Osteoblast (primary cell): ENCODE measurements around the gene AGBL4. TPM values are rescaled to one million over a fixed set of nuclear protein-coding genes. Genes with fewer than 3 reads are reported as not detected.

Experiments
- DNase-seq: peaks from one replicate; pipeline ENCODE4 v3.0.0; 2011; ENCODE audit warnings: low spot score, mixed read lengths; ENCODE audit not compliant: insufficient read length; ENCODE audit errors: missing footprints
- H2AFZ ChIP-seq: 2 replicates; pipeline ENCODE4 v1.6.0; 2011; ENCODE audit warnings: mild to moderate bottlenecking, low read length
- H3K27ac ChIP-seq: 2 replicates; pipeline ENCODE4 v1.5.1; 2011; ENCODE audit warnings: mild to moderate bottlenecking, low read depth, low read length, moderate library complexity
- H3K27me3 ChIP-seq: 2 replicates; pipeline ENCODE4 v1.6.0; 2012; ENCODE audit warnings: mild to moderate bottlenecking, control low read depth, inconsistent platforms, low read length, moderate library complexity; ENCODE audit not compliant: insufficient read depth
- H3K36me3 ChIP-seq: 2 replicates; pipeline ENCODE4 v1.5.1; 2011; ENCODE audit warnings: mild to moderate bottlenecking, low read length, control low read depth, moderate library complexity; ENCODE audit not compliant: insufficient read depth
- H3K4me1 ChIP-seq: 2 replicates; pipeline ENCODE4 v1.5.1; 2011; ENCODE audit warnings: mild to moderate bottlenecking, low read length, control low read depth, moderate library complexity; ENCODE audit not compliant: insufficient read depth
- H3K4me2 ChIP-seq: 2 replicates; pipeline ENCODE4 v1.6.0; 2011; ENCODE audit warnings: mild to moderate bottlenecking, low read length; ENCODE audit not compliant: insufficient read depth
- H3K4me3 ChIP-seq: fragments of 200-600 bp; sonication (generic); 3 replicates; pipeline ENCODE4 v1.5.1; 2012; ENCODE audit warnings: mild to moderate bottlenecking, low read length, inconsistent platforms; ENCODE audit not compliant: insufficient read depth
- H3K79me2 ChIP-seq: 2 replicates; pipeline ENCODE4 v1.6.0; 2012; ENCODE audit warnings: mild to moderate bottlenecking, low read length, control low read depth, inconsistent platforms; ENCODE audit not compliant: insufficient read depth
- H3K9me3 ChIP-seq: 2 replicates; pipeline ENCODE4 v1.5.1; 2011; ENCODE audit warnings: low read depth, low read length, control low read depth
- H4K20me1 ChIP-seq: 2 replicates; pipeline ENCODE4 v1.6.0; 2012; ENCODE audit warnings: mild to moderate bottlenecking, low read length, control low read depth; ENCODE audit not compliant: insufficient read depth
- total RNA-seq: library from RNA; depleted of rRNA; stranded (reverse); fragments of >200 nt; gene quantifications from 2 replicates; pipeline ENCODE4 v1.2.3, GENCODE V29; 2012
- TF ChIP-seq, protein P1 (sequence below): IDR thresholded peaks from 2 replicates; pipeline ENCODE4 v1.5.1; 2011; ENCODE audit warnings: mild to moderate bottlenecking, low read depth, low read length, moderate library complexity; ENCODE audit errors: extremely low read depth

Gene AGBL4
- total RNA-seq, 1 donor: not detected

DNA sequence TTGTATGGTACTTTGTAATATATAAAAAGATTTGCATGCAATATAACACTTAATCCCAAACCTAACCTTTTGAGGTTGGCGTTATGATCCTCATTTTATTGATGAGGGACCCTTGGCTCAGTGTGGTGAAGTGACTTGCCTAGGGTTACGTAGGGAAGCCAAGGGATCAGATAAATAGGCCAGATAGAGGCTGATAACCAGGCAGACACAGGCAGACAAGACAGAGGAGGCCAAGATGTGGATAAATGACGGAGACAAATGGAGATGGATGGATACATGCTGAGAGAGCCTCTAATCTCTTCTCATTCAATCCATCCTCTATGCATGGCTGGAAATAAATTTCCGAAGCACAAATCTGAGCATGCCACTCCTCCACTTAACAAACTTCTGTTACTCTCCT lies 1414.9 kb downstream of the AGBL4 start:
- Histone ChIP-seq H3K4me3 (no peak overlapping the region), H3K79me2 (no peaks in the 10 kb centered on the region), H3K9me3 (no peaks in the 10 kb centered on the region), H3K4me2 (no peak overlapping the region), H3K4me1 (no peaks in the 10 kb centered on the region), H2AFZ (no peak overlapping the region), H3K27me3 (no peaks in the 10 kb centered on the region), H3K27ac (no peak overlapping the region), H3K36me3 (no peaks in the 10 kb centered on the region), H4K20me1 (no peaks in the 10 kb centered on the region)
- no peak for DNase-seq
- TF ChIP-seq, protein P1, sequence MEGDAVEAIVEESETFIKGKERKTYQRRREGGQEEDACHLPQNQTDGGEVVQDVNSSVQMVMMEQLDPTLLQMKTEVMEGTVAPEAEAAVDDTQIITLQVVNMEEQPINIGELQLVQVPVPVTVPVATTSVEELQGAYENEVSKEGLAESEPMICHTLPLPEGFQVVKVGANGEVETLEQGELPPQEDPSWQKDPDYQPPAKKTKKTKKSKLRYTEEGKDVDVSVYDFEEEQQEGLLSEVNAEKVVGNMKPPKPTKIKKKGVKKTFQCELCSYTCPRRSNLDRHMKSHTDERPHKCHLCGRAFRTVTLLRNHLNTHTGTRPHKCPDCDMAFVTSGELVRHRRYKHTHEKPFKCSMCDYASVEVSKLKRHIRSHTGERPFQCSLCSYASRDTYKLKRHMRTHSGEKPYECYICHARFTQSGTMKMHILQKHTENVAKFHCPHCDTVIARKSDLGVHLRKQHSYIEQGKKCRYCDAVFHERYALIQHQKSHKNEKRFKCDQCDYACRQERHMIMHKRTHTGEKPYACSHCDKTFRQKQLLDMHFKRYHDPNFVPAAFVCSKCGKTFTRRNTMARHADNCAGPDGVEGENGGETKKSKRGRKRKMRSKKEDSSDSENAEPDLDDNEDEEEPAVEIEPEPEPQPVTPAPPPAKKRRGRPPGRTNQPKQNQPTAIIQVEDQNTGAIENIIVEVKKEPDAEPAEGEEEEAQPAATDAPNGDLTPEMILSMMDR: no peak

DNA sequence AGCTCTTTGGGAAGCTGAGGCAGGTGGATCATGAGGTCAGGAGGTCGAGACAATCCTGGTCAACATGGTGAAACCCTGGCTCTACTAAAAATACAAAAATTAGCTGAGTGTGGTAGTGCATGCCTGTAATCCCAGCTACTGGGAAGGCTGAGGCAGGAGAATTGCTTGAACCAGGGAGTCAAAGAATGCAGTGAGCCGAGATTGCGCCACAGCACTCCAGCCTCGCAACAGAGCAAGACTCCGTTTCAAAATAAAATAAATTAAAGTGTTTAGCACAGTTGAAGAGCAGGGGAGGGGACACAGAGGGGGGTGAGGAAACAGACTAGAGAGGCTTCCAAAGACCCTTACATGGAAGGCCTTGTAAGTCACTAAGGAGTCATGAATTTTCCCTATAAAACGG lies 1420.5 kb downstream of the AGBL4 start:
- no peaks in the 10 kb centered on the region for H3K27me3 ChIP-seq
- TF ChIP-seq, protein P1: no peak

DNA sequence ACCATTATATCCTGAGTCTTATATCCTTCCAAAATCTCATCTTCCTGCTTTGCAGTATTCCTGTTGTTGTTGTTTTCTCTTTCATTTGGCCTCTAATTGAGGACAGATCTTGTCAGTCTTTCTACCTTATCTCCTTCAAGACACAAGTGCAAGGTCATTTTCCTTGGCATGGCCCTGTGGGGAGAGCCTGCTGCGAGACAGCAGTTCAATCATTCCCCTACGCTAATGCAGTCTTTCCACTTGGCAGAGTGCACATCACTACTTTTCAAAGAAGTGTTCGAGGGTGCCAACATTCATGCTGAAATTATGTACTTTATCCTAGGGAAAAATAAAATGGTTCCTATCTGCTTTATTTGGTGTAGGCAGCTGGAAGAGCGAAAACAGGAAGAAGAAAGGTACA lies 1421.4 kb downstream of the AGBL4 start:
- no peak overlapping the region for H3K4me3 ChIP-seq
- H2AFZ ChIP-seq: no peak overlapping the region
- H3K79me2 ChIP-seq: no peaks in the 10 kb centered on the region
- no peaks in the 10 kb centered on the region for H3K27me3 ChIP-seq
- DNase-seq: no peak
- H3K4me2 ChIP-seq: no peak overlapping the region
- H4K20me1 ChIP-seq: no peaks in the 10 kb centered on the region
- H3K9me3 ChIP-seq: no peaks in the 10 kb centered on the region
- H3K36me3 ChIP-seq: no peaks in the 10 kb centered on the region
- H3K27ac ChIP-seq: no peak overlapping the region
- no peaks in the 10 kb centered on the region for H3K4me1 ChIP-seq
- TF ChIP-seq, protein P1: no peak

More for the DNA sequence above, 1420.5 kb downstream of the AGBL4 start:
- Histone ChIP-seq H3K4me2 (no peak overlapping the region), H3K4me3 (no peak overlapping the region), H3K9me3 (no peaks in the 10 kb centered on the region), H2AFZ (no peak overlapping the region), H3K79me2 (no peaks in the 10 kb centered on the region), H4K20me1 (no peaks in the 10 kb centered on the region), H3K36me3 (no peaks in the 10 kb centered on the region), H3K4me1 (no peaks in the 10 kb centered on the region), H3K27ac (no peak overlapping the region)
- DNase-seq: no peak

DNA sequence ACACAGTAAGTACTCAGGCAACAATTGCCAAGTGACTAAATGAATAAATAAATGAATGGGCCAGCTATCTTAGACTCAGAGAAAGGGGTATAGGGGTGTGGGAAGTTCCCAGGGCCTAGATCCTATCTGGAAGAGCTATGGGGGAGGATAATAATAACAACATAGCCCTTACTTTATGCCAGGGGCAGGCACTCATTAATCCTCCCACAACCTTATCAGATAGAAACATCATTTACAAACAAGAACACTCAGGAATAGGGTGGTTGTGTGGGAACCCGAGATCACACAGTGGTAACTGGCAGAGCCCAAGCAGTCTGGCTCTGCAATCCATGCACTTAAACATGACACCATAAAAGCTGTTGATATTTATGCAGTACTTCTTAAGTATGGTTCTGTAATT lies 1423.6 kb downstream of the AGBL4 start:
- Histone ChIP-seq H3K27me3 (no peaks in the 10 kb centered on the region), H3K4me1 (no peaks in the 10 kb centered on the region), H3K4me2 (no peak overlapping the region), H4K20me1 (no peaks in the 10 kb centered on the region), H2AFZ (no peak overlapping the region), H3K9me3 (no peaks in the 10 kb centered on the region), H3K79me2 (no peaks in the 10 kb centered on the region), H3K27ac (no peak overlapping the region), H3K36me3 (no peaks in the 10 kb centered on the region), H3K4me3 (no peak overlapping the region)
- no peak for DNase-seq
- TF ChIP-seq, protein P1: no peak
